Stimulated activated CD4-positive, alpha-beta T cell treated with anti-CD3 and anti-CD28 coated beads, Interleukin-4, amount 100 ng/mL, for 1 hour (primary cell): ENCODE data around the gene IL5.
A peak's percentile ranks its signal among the peaks of the same experiment; 100 is the strongest.
"Not testable (repeated sequence)": the region's sequence is repeated elsewhere in the genome, so short reads cannot be mapped to it uniquely, and the experiment has no call there.

Experiments used
- DNase-seq: peaks from one replicate; pipeline ENCODE4 v3.0.0-alpha.2; 2020

Gene IL5

GRCh38 chr5:132528866-132529634 lies 14.3 kb downstream of the IL5 start:
- no peak for DNase-seq

DNA sequence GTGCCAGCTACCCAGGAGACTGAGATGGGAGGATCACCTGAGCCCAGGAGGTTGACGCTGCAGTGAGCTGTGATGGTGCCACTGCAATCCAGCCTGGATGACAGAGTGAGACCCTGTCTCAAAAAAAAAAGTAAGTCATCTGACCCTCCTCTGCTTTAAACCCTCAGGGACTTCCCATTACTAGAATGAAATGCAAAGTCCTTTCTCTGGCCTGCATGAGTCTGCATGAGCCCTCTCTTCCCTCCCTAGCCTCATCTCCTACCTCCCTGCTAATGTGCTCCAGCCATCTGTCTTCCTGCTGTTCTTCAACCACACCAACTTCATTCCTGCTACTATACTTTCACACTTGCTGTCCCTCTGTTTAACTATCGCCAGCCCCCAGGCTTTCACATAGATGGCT lies 15.3 kb downstream of the IL5 start:
- DNase-seq, result no peak

DNA sequence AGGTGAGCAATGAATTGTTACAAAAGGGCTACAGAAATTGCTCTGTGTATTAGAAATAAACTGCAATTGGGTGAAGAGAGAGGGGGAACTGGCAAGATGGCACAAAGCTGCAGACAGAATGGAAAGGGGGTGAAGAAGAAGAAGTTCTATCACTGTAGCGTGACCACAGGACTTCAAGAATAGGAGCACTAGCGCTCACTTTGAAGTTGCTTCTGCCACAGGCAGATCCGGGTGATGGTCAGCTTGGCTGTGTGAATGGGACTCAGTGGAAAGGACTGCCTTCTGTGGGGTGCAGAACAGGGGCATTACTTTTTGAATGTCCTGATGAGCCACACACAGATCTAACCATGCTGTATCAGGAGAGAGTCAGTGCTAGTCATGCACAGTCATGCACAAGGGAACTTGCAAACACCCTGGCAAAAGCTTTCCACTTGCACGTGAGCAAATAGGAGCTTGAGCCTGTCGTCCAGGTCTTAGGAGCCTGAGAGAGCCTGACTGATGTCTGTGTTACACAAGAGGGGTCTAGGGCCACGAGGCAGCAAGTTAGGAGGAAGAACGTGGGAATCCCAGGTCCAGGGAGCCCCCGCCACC lies 16.3 kb downstream of the IL5 start:
- DNase-seq, result no peak

- peak; percentile 29 for DNase-seq
These were observed 16.9 kb downstream of the IL5 start for GRCh38 chr5:132526290-132526973.

GRCh38 chr5:132525299-132525724 lies 18.0 kb downstream of the IL5 start:
- DNase-seq, result no peak

DNA sequence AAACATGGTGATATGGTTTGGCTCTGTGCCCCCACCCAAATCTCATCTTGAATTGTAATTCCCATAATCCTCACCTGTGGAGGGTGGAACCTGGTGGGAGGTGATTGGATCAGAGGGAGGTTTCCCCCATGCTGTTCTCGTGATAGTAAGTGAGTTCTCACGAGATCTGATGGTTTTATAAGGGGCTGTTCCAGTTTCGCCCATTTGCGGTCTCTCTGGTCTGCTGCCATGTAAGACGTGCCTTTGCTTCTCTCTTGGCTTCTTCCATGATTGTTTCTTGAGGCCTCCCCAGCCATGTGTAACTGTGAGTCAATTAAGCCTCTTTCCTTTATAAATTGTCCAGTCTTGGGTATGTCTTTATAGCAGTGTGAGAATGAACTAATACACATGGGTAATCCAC lies 18.4 kb downstream of the IL5 start:
- DNase-seq, result not testable (repeated sequence)

DNA sequence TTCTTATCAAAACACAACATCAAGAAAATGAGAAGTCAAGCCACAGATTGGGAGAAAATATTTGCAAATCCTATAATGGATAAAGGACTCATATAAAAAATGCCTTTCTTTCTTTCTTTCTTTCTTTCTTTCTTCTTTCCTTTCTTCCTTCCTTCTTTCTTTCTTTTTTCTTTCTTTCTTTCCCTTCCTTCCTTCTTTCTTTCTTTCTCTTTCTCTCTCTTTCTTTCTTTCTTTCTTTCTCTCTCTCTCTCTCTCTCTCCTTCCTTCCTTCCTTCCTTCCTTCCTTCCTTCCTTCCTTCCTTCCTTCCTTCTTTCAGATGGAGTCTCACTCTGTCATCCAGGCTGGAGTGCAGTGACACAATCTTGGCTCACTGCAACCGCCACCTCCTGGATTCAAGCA lies 21.3 kb downstream of the IL5 start:
- not testable (repeated sequence) for DNase-seq

DNA sequence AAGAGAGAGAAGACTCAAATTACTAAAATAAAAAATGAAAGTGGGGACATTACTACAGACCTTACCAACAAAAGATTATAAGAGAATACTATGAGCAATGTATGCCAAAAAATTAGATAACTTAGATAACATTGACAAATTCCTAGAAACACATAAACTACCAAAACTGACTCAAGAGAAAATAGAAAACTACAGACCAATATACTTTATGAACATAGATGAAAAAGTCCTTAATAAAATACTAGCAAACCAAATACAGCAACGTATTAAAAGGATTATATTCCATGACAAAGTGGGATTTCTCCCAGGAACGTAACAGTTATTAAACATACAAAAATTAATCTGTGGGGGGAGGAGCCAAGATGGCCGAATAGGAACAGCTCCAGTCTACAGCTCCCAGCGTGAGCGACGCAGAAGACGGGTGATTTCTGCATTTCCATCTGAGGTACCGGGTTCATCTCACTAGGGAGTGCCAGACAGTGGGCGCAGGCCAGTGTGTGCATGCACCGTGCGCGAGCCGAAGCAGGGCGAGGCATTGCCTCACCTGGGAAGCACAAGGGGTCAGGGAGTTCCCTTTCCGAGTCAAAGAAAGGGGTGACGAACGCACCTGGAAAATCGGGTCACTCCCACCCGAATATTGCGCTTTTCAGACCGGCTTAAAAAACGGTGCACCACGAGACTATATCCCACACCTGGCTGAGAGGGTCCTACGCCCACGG lies 29.5 kb downstream of the IL5 start:
- not testable (repeated sequence) for DNase-seq

DNA sequence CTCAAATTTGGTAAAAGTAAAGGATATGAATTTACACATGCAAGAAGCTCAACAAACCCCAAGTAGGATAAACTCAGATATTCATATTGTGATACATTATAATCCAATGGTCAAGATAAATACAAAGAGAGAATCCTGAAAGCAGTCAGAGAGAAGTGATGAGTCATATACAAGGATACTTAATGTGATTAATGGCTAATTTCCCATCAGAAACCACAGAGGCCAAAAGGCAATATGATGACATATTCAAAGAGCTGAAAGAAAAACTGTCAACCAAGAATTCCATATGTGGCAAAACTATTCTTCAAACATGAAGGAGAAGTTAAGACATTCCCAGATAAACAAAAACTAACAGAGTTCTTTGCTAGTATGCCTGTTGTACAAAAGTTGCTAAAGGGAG lies 33.2 kb downstream of the IL5 start:
- DNase-seq, result no peak

GRCh38 chr5:132506094-132506692 lies 37.1 kb downstream of the IL5 start:
- no peak for DNase-seq

GRCh38 chr5:132505641-132506040 lies 37.7 kb downstream of the IL5 start:
- no peak for DNase-seq

GRCh38 chr5:132504746-132505145 lies 38.6 kb downstream of the IL5 start:
- DNase-seq, result no peak

- no peak for DNase-seq
These were observed 40.1 kb downstream of the IL5 start for GRCh38 chr5:132503244-132503643.

DNA sequence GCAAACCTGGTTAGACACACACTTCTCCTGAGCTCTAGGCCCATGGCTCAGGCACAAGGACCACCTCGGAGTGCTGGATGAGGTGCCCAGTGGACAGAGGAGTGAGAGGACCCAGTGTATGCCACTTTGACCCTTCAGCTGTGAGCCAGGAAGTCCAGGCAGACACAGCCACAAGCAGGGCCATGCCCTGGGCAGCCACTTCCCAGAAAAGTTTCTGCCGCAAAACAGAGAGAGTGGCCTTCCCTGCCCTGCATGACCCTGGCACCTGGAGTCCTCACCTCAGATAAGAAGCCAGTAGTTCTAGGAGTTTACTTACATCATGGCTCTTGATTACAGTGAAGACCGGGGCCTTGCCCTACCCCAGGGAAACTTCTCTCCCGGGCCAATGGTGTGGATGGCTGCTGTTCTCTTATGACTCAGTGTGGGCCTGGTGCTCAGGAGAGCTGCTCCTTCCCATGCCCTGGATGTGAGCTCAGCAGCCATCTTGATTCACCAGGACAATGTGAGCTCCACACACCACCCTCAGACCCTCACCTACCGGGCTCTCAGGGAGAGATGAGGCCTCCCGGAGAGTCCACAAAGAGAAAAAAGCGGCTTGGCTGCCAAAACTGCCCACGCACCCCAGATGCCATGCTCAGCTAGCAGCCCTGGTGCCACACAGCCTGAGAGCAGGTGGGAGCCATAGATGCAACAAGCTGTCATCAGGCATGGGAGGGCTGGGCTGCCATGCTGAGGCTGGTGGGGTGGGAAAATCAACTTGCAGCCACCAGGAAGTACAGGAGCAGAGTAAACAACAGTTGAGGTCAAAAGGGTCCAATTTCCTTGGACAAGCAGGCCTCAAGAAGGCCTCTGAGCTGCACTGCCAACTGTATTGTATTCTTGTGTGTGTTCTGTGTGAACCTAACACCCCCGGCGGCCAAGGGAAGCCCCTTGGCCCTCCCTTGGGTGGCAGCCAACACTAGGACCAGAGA lies 41.1 kb downstream of the IL5 start:
- DNase-seq, result no peak

DNA sequence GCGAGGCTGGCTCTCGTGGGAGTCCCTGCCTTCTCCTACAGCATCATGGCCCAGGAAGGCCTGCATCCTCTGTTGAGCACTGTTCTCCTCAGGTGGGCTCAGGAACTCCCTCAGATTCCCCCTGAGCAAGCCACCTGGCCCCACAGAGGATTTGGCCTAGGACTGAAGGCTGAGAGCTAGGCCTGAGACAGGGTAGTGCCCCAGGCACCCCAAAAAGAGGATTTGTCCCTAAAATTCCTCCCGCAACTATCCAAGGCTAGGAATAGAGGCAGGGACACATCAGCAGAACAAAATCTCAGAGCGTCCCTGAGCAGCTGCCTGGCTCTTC lies 41.7 kb downstream of the IL5 start:
- DNase-seq, result no peak

DNA sequence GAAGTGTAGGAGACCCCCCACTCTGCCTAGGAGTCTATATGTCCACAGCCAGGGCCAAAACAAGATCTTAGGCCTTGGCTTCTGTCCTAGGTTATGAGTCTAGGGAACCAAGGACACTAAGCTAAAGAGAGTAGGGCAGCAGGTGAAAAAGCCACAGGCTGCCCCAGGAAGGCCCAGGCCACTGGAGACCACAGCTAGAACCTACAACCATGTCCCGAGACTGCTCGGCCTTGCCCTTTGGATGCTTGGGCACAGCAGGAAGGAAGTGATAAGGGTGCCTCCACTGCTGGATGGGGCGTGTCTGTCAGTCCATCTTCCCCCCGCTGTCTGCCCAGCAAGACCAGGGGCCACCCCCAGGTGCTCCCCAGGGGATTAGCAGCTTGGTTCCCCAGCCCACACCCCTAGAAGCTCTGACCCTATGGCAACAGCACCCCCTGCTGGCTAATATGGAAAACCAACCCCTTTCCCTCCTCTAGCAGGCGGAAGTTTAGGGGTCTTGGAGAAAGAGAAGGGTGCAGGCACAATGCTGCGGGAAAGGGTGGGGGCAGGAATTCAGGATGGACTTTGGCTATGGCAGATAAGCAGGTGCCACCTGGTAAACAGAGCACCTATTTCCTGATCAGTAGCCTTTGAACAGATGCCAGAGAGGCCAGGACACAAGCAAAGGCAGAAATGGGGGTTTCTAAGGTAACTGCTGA lies 42.2 kb downstream of the IL5 start:
- DNase-seq, result peak; percentile 65

DNA sequence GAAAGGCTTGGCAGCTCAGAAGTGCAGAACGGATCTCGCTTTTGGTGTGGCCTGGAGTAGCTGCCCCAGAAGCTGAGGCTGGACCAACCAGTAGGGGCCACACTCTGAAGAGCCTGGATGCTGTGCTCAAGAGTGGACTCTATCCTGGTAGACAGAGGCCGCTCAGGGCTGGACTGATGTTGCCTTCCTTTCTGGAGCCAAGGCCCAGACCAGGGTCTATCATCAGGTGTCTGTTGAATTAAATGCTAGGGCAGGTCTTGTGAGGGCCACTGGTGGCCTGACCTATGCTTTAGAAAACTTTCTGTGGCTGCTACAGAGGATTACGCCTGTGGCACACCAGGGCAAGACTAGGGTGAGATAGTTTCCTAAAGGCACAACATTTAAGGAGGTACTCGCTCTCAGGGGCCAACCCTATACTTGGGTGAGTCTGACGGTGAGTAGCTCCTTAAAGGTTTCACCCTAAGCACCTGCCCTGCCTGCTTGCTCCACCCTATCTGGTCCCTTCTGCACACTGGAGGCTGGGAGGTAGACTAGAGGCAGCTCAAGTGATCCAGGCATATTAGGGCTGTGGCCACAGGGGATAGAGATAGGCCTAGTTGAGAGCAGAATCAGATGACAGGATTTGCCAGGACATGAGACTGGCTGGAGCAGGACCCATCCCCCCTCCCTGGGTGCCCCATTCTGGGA lies 42.9 kb downstream of the IL5 start:
- DNase-seq, result no peak

DNA sequence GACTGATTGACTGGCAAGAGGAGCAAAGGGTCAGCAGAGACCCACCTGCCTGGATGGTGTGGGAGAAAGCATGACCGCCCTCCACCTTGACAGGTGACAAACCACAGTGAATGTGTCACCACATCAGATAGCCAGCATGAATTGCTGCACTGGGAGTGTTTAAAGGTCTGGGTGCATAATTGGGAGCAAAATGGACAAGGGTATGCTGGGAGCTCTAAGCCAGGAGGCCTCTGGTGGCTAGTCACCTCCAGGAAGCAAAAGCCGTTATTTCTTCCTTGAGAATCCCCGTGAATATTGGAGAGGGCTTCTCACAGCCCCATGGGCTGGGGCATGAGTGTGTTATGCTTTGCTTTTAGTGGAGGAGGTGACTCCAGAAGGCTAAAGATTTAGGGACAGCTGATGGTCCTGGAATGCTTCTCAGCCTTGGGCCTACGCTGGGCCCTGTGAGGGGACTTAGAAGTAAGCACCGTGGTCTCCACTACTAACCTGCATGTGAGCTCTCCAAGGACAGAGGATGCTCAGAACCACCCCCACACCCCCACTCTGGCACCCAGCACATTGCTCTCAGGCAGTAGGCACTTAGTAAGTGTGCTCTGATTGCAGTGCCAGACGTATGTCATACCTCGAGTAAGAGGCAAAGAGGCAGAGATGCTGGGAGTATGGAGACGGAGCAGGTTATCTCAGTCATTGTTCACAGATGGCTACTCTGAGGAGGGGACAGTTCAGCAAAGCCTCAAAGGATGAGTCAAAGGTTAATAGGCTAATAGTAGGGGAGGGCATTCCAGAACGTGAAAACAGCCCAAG lies 43.7 kb downstream of the IL5 start:
- peak; percentile 7 for DNase-seq

DNA sequence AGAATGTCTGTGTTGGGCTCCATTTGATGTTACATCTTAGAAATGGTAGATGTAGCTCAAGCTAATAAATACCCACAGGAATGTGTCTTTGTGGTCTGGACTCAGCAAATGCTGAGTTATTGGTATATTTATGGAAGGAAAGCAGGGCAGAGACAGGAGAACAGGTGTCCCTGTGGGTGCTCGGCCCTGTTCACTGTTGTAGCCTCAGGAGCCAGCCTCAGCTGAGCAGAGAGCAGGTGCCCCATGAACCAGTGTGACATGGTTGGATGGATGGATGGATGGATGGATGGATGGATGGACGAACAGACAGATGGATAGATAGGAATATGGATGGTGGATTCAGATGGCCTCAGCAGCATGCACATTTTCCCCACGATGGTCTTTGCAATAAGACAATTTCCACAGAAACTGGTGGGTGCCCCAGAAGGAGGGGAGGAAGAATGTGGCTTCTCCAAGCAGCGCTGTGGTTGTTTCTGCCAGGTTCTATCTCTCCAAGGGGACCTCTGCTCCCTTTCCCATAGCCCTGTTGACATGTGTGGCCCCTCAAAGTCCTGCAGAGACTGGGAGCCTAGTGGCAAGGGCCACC lies 44.5 kb downstream of the IL5 start:
- DNase-seq, result no peak
